GM13977 (cell line): Measurements from ENCODE around the gene SPN.
"Not testable (repeated sequence)": the region's sequence is repeated elsewhere in the genome, so short reads cannot be mapped to it uniquely, and the experiment has no call there.

ENCODE experiments used
- DNase-seq: peaks from one replicate; pipeline ENCODE4 v3.0.0; 2012; ENCODE audit warnings: low spot score
- CTCF ChIP-seq: IDR thresholded peaks from 2 replicates; pipeline ENCODE4 v1.5.1; 2012; ENCODE audit warnings: mild to moderate bottlenecking, control low read depth; ENCODE audit not compliant: insufficient read depth; ENCODE audit errors: extremely low read depth, missing control alignments
- in situ Hi-C: fragments of 300-500 bp; cut with MboI; formaldehyde crosslinking; loops from one replicate; pipeline ENCODE4 v1.12.0; 2022; ENCODE audit warnings: low sequenced_read_pairs, low pct_unique_long_range_greater_than_20kb, mixed read lengths, inconsistent platforms; ENCODE audit not compliant: unreplicated experiment

The SPN gene

GRCh38 chr16:29705030-29705429 lies 42.0 kb downstream of the SPN start:
- in situ Hi-C loops, result no loop called here
- TF ChIP-seq CTCF, result no peak
- DNase-seq, result no peak

DNA sequence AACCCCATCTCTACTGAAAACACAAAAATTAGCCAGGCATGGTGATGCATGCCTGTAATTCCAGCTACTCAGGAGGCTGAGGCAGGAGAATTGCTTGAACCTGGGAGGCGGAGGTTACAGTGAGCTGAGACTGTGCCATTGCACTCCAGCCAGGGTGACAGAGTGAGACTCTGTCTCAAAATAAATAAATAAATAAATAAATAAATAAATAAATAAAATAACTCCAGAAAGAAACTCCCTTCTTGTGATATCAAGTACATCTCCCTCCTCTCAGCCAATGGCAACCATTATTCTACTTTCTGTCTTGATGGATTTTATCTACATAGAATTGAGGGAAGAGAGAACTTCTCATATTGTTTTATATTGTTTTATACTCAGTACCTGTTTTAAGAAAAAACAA lies 44.1 kb downstream of the SPN start:
- DNase-seq, in situ Hi-C loops: not testable (repeated sequence)

DNA sequence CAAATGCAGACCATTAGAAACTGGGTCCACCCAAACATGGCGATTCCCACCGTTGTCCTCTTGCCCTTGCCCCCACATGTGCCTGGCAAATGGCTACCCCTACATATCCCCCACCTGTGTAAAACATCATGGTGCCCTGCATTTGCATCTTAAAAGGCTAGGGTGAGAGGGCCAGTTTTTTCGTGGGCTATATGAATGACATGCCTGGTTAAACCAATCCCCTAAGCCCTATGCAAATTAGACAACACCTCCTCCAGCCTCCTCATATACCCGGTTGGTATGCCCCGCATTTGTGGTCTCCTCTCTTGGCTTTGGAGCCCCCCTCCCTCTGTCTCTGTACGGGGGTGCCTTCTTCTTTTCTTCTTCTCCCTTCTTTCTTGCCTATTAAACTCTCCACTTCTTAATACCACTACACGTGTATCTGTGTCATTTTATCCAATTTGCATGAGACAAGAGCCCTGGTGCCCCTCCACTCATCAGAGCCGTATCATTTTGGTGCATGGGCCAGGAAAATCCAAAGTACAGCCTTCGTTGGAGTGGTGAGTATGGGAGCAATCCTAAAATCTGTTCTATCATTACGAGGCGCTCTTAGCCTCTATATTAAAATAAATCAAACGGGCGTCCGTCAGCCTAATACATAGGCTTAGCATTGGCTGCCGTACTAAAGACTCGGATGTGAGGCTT lies 46.0 kb downstream of the SPN start:
- no peak for TF ChIP-seq CTCF
- in situ Hi-C loops, result no loop called here
- DNase-seq, result no peak

DNA sequence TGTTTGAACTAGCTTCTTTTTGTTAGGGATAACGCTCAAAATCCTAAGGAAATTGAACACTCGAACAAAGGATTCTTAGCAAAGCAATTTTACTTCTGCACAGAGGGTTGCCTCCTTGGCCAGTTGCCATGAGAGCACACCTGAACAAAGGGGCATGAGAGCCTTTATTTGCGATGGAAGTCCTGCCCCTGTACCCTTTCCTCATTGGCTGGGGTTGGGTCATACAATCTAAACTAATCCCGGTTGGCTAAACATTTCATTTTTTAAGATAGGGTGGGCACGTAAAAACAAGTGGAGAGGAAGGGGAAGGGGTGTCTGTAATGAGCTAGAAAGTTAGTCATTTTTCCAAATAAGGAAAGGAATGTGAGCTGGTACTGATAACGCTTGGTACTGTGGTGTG lies 46.6 kb downstream of the SPN start:
- in situ Hi-C loops, DNase-seq: not testable (repeated sequence)

- no peak for DNase-seq
- peak; percentile 63 for TF ChIP-seq CTCF
- in situ Hi-C loops, result no loop called here
Observed at GRCh38 chr16:29710227-29711219, 47.5 kb downstream of the SPN start.

- in situ Hi-C loops, result no loop called here
- no peak for TF ChIP-seq CTCF
- DNase-seq, result no peak
Observed at GRCh38 chr16:29712809-29713208, 49.8 kb downstream of the SPN start.

DNA sequence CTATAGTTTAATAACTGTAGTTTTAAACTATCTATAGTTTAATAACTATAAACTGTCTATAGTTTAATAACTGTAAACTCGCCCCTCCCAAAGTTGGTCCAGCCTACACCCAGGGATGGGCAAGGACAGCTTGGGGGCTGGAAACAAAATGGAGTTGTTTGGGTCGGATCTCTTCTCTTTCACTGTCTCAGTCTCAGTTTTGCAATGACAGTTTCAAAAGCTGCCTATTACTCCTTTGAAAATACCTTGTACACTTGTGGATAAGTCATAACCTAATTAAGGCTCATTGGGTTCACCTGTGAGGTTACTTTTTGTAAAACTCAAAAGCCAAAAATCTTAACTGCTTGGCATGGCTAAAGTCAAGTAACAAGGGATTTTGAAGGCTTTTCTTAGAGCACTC lies 51.3 kb downstream of the SPN start:
- no peak for TF ChIP-seq CTCF
- in situ Hi-C loops, result no loop called here
- no peak for DNase-seq
